ENCODE results near the gene SLC4A3. TPM values are rescaled to one million over a fixed set of nuclear protein-coding genes. Genes with fewer than 3 reads are reported as not detected.

The SLC4A3 gene
- total and polyA plus RNA-seq, 9 donors = 5.5 to 15.9 (median 11.0) TPM

DNA sequence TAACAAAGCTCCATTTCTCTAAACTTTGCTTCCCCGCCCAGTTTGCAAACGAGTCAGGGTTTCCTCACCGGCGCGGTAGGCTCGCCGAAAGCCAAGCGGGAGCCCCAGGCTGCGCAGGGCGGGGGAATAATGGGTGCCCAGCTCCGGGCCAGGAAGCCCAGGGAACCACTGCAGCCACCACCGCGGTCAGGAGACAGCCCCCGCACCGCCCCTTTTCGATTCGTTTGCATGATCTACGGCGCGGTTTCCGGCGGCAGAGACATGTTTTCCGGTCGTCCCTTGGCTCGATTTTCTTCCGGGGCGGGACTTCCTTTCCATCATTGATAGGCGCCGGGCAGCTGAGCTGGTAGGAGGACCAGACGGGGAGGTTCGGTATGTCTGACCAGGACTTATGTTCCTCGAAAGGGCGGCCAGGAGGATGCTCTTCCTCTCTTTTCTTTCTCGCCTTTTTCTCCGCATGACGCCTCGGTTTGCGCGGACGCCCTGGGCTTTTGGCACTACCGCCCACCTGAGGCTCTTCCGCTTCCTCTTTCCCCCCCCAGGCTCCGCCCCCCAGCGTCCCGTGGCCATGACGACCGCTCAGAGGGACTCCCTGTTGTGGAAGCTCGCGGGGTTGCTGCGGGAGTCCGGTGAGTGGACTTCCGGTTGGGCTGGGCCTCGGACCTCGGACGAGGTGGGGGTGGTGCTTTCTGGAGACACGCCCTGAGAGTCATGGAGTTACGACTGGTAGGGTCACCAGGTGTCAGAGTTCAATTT, 29.7 kb upstream of the SLC4A3 start, which contains the start of gene STK11IP:
Gene STK11IP, plus strand, starts transcription at position 306 of the 756 bp plus-strand sequence. Its CDS starts 263 bp downstream, at position 569.
- peak; percentile 99 for DNase-seq
- Histone ChIP-seq H3K36me3 (ENCODE audit: control insufficient read depth, insufficient read depth, low read length) (peaks cover 17% of the 10 kb centered on the region), H3K27ac (ENCODE audit: low read length) (peak within 1 kb of the TSS; percentile 95), H3K4me1 (ENCODE audit: control insufficient read depth, insufficient read depth, low read length) (peaks cover 35% of the 10 kb centered on the region), H3K9me3 (replicated peaks; ENCODE audit: control insufficient read depth, low read depth, low read length) (no peaks in the 10 kb centered on the region), H3K4me3 (ENCODE audit: low read length) (peak within 1 kb of the TSS; percentile 66), H3K27me3 (ENCODE audit: control insufficient read depth, insufficient read depth, low read length) (no peaks in the 10 kb centered on the region)
- 0% methylated on average over 48 of the region's 57 CpGs for WGBS (ENCODE audit: insufficient coverage)

DNA sequence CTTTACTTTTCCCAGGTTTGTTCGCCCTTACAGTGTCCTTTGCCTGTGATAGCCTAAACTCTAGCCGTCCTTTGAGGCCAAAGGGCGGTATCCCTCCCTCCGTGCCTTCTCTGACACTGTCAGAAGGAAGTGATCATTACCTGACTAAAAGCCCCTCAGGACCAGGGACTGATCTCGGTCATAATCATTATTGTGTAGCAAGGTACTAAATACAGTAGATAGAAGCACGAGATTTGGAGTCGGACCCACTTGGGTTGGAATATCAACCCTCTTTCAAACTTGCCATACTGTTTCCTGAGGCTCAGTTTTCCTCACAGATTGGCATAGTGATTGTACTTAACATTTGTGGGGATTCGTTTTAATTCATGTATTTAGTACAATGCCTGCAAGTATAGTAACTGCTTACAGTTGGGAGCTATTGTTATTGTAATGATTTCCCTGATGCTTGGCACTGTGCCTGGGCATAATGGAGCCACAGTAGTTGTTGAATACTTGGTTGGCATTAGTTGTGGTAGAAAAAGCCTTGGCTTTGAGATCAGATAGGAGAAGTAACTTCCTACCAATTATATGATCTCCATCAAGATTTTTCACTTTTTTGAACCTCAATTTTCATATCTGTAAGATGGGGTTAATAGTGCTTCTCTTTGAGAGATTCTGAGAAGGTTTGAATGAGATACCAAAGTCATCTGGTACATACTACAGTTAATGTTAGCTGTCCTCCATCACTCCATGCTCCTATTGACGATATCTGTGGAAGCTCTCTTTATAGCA, 28.9 kb upstream of the SLC4A3 start:
- DNase-seq = no peak
- peak overlapping the region; percentile 66 for H3K4me3 ChIP-seq (ENCODE audit: low read length)
- 10% methylated on average over 4 of the region's 9 CpGs for WGBS (ENCODE audit: insufficient coverage)
- peaks cover 28% of the 10 kb centered on the region for H3K4me1 ChIP-seq (ENCODE audit: control insufficient read depth, insufficient read depth, low read length)
- no peaks in the 10 kb centered on the region for H3K9me3 ChIP-seq (replicated peaks; ENCODE audit: control insufficient read depth, low read depth, low read length)
- no peaks in the 10 kb centered on the region for H3K27me3 ChIP-seq (ENCODE audit: control insufficient read depth, insufficient read depth, low read length)
- H3K36me3 ChIP-seq (ENCODE audit: control insufficient read depth, insufficient read depth, low read length) = peaks cover 18% of the 10 kb centered on the region
- H3K27ac ChIP-seq (ENCODE audit: low read length) = peak overlapping the region; percentile 95

DNA sequence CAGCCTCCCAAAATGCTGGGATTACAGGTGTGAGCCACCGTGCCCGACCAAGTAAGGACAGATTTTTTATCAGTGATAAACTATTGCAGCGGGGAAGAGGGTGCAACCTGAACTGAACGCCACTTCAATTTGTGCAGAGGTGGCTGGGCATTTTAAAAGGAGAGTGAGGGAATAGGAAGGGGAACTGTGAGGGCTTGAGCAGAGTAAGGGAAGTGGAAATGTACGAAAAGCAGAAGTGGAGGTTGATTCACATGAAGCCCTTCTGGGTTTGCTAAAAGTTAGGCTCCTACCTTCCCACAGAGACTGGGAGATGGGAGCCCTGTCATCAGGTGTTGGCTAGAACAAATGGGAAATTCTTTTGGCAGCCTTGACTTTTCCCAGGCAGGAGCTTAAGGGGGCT, 23.7 kb upstream of the SLC4A3 start:
- Histone ChIP-seq H3K4me1 (ENCODE audit: control insufficient read depth, insufficient read depth, low read length) (no peaks in the 10 kb centered on the region), H3K27ac (ENCODE audit: low read length) (no peak overlapping the region), H3K36me3 (ENCODE audit: control insufficient read depth, insufficient read depth, low read length) (peaks cover 57% of the 10 kb centered on the region), H3K4me3 (ENCODE audit: low read length) (no peak overlapping the region), H3K9me3 (replicated peaks; ENCODE audit: control insufficient read depth, low read depth, low read length) (no peaks in the 10 kb centered on the region), H3K27me3 (ENCODE audit: control insufficient read depth, insufficient read depth, low read length) (no peaks in the 10 kb centered on the region)
- WGBS (ENCODE audit: insufficient coverage) = 86% methylated on average over 5 of the region's 5 CpGs
- peak; percentile 27 for DNase-seq

DNA sequence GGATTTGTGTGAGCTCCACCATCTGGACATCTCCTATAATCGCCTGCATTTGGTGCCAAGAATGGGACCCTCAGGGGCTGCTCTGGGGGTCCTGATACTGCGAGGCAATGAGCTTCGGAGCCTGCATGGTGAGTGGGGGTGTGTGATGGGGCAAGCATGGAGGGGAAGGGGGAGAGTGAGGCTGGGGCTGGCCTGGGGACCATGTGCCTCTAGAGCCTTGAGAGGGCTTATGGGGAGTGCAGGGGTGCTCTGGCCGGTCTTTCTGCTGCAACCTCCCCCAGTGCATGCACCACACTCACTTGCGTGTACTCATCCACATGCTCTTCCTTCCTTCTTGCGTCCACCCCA, 21.8 kb upstream of the SLC4A3 start:
- H3K36me3 ChIP-seq (ENCODE audit: control insufficient read depth, insufficient read depth, low read length) = peaks cover 66% of the 10 kb centered on the region
- no peak overlapping the region for H3K4me3 ChIP-seq (ENCODE audit: low read length)
- 81% methylated on average over 5 of the region's 6 CpGs for WGBS (ENCODE audit: insufficient coverage)
- no peak for DNase-seq
- H3K4me1 ChIP-seq (ENCODE audit: control insufficient read depth, insufficient read depth, low read length) = no peaks in the 10 kb centered on the region
- no peaks in the 10 kb centered on the region for H3K27me3 ChIP-seq (ENCODE audit: control insufficient read depth, insufficient read depth, low read length)
- no peaks in the 10 kb centered on the region for H3K9me3 ChIP-seq (replicated peaks; ENCODE audit: control insufficient read depth, low read depth, low read length)
- H3K27ac ChIP-seq (ENCODE audit: low read length) = no peak overlapping the region

DNA sequence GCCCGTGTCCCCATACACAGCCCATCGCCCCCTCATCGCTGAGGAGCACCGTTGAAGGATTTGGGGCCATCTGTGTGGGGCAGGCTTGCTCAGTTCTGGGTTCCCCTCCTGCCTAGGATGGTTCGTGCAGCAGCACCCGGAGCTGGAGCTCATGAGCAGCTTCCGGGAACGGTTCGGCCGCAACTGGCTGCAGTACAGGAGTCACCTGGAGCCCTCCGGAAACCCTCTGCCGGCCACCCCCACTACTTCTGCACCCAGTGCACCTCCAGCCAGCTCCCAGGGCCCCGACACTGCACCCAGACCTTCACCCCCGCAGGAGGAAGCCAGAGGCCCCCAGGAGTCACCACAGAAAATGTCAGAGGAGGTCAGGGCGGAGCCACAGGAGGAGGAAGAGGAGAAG, 19.5 kb upstream of the SLC4A3 start:
- WGBS (ENCODE audit: insufficient coverage) = 88% methylated on average over 7 of the region's 15 CpGs
- Histone ChIP-seq H3K27ac (ENCODE audit: low read length) (no peak overlapping the region), H3K9me3 (replicated peaks; ENCODE audit: control insufficient read depth, low read depth, low read length) (no peaks in the 10 kb centered on the region), H3K4me1 (ENCODE audit: control insufficient read depth, insufficient read depth, low read length) (peaks cover 9% of the 10 kb centered on the region), H3K4me3 (ENCODE audit: low read length) (no peak overlapping the region), H3K27me3 (ENCODE audit: control insufficient read depth, insufficient read depth, low read length) (no peaks in the 10 kb centered on the region), H3K36me3 (ENCODE audit: control insufficient read depth, insufficient read depth, low read length) (peaks cover 70% of the 10 kb centered on the region)
- DNase-seq = no peak

DNA sequence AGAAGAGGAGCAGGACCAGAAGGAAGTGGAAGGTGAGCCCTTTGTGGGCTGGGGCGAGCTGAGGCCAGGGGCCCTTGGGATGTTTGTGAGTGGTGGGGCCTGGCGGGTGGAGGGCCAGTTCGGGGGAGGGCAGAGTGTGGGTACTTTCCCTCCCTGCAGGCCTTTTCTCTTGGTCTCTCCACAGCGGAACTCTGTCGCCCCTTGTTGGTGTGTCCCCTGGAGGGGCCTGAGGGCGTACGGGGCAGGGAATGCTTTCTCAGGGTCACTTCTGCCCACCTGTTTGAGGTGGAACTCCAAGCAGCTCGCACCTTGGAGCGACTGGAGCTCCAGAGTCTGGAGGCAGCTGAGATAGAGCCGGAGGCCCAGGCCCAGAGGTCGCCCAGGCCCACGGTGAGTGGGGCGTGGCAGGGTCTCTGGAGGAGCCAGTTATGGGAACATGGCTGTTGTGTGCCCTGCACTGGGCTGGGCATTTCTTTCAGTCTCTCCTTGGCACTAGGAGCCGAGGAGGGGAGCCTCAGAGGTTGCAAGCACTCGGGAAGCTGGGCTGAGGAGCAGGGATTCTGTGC, 18.9 kb upstream of the SLC4A3 start:
- Histone ChIP-seq H3K27ac (ENCODE audit: low read length) (no peak overlapping the region), H3K4me3 (ENCODE audit: low read length) (no peak overlapping the region), H3K27me3 (ENCODE audit: control insufficient read depth, insufficient read depth, low read length) (no peaks in the 10 kb centered on the region), H3K9me3 (replicated peaks; ENCODE audit: control insufficient read depth, low read depth, low read length) (no peaks in the 10 kb centered on the region), H3K36me3 (ENCODE audit: control insufficient read depth, insufficient read depth, low read length) (peaks cover 70% of the 10 kb centered on the region), H3K4me1 (ENCODE audit: control insufficient read depth, insufficient read depth, low read length) (peaks cover 9% of the 10 kb centered on the region)
- 94% methylated on average over 11 of the region's 15 CpGs for WGBS (ENCODE audit: insufficient coverage)
- no peak for DNase-seq

DNA sequence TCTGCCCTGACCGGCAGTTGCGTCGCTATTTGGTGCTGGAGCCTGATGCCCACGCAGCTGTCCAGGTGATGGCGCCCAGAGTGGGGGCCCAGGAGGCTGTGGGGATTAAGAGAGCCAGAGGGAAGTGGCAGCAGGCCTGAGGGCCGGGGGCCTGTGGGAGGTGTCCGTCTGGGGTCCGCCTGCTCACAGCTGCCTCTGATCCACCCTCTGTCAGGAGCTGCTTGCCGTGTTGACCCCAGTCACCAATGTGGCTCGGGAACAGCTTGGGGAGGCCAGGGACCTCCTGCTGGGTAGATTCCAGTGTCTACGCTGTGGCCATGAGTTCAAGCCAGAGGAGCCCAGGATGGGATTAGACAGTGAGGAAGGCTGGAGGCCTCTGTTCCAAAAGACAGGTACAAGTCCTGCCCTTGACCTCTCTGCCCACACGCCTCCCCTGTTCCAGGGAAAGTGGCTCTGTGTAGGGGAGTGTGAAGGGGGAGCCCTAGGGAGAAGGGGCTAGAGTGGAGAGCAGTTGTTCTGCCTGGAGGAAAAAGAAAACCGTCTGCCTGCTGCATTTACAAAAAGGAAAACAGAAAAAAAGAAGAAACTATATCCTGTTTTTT, 18.2 kb upstream of the SLC4A3 start:
- 65% methylated on average over 9 of the region's 13 CpGs for WGBS (ENCODE audit: insufficient coverage)
- no peak overlapping the region for H3K27ac ChIP-seq (ENCODE audit: low read length)

DNA sequence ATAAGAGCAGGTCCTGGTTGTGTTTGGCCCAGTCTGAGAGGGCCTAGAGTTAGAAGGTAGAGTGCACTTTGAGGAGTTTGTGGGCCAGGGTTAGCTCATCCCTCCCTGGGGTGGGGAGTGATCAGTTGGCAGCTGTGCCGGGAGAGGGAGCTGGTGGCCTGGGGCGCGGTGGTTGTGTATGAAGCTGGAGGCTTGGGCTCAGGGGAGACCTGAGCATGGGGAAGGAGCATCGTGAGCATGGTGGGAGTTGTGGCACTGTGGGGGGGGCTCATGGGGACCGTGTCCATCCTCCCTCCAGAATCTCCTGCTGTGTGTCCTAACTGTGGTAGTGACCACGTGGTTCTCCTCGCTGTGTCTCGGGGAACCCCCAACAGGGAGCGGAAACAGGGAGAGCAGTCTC, 16.1 kb upstream of the SLC4A3 start:
- Histone ChIP-seq H3K4me1 (ENCODE audit: control insufficient read depth, insufficient read depth, low read length) (peaks cover 12% of the 10 kb centered on the region), H3K4me3 (ENCODE audit: low read length) (no peak overlapping the region), H3K9me3 (replicated peaks; ENCODE audit: control insufficient read depth, low read depth, low read length) (no peaks in the 10 kb centered on the region), H3K27me3 (ENCODE audit: control insufficient read depth, insufficient read depth, low read length) (no peaks in the 10 kb centered on the region), H3K36me3 (ENCODE audit: control insufficient read depth, insufficient read depth, low read length) (peaks cover 73% of the 10 kb centered on the region), H3K27ac (ENCODE audit: low read length) (no peak overlapping the region)
- DNase-seq = no peak
- 97% methylated on average over 5 of the region's 9 CpGs for WGBS (ENCODE audit: insufficient coverage)

More for the DNA sequence above, 18.2 kb upstream of the SLC4A3 start:
- H3K9me3 ChIP-seq (replicated peaks; ENCODE audit: control insufficient read depth, low read depth, low read length) = no peaks in the 10 kb centered on the region
- no peaks in the 10 kb centered on the region for H3K27me3 ChIP-seq (ENCODE audit: control insufficient read depth, insufficient read depth, low read length)
- H3K4me3 ChIP-seq (ENCODE audit: low read length) = no peak overlapping the region
- peaks cover 68% of the 10 kb centered on the region for H3K36me3 ChIP-seq (ENCODE audit: control insufficient read depth, insufficient read depth, low read length)
- DNase-seq = no peak
- H3K4me1 ChIP-seq (ENCODE audit: control insufficient read depth, insufficient read depth, low read length) = peaks cover 11% of the 10 kb centered on the region

DNA sequence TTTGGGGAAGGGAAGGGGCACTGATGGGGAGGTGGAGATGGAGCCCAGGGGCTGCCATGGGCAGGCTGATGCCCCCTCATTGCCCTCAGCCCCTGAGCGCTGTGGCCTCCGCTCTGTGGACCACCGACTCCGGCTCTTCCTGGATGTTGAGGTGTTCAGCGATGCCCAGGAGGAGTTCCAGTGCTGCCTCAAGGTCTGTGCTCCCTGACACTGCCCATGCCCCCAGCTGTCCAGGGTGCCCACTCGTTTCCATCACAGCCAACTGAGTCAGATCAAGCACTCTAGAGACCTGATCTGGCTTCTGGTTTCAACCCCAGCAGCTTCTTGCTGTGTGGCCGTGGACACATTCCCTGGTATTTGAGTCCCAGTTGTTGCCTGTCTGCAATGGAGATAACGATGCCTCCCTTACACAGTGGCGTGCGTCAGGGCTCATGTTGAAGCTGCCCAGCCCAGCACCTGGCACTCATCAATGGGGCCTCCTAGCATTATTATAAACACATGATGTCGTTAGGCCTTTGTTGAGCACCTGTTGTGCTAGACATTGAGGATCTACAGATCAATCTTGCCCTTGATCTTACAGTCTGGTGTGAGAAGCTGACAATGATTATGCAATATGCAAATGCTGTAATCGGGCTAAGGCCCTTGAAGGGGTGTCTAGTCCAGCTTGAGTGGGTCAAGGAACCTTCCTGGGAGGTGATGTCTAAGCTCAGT, 15.4 kb upstream of the SLC4A3 start:
- H3K9me3 ChIP-seq (replicated peaks; ENCODE audit: control insufficient read depth, low read depth, low read length) = no peaks in the 10 kb centered on the region
- H3K36me3 ChIP-seq (ENCODE audit: control insufficient read depth, insufficient read depth, low read length) = peaks cover 68% of the 10 kb centered on the region
- no peaks in the 10 kb centered on the region for H3K27me3 ChIP-seq (ENCODE audit: control insufficient read depth, insufficient read depth, low read length)
- 70% methylated on average over 11 of the region's 12 CpGs for WGBS (ENCODE audit: insufficient coverage)
- no peak for DNase-seq
- H3K27ac ChIP-seq (ENCODE audit: low read length) = no peak overlapping the region
- H3K4me3 ChIP-seq (ENCODE audit: low read length) = no peak overlapping the region
- H3K4me1 ChIP-seq (ENCODE audit: control insufficient read depth, insufficient read depth, low read length) = peaks cover 12% of the 10 kb centered on the region

Data from muscle of leg (tissue), 11 donors.